ENCODE results near the gene HHLA2.

The HHLA2 gene

DNA sequence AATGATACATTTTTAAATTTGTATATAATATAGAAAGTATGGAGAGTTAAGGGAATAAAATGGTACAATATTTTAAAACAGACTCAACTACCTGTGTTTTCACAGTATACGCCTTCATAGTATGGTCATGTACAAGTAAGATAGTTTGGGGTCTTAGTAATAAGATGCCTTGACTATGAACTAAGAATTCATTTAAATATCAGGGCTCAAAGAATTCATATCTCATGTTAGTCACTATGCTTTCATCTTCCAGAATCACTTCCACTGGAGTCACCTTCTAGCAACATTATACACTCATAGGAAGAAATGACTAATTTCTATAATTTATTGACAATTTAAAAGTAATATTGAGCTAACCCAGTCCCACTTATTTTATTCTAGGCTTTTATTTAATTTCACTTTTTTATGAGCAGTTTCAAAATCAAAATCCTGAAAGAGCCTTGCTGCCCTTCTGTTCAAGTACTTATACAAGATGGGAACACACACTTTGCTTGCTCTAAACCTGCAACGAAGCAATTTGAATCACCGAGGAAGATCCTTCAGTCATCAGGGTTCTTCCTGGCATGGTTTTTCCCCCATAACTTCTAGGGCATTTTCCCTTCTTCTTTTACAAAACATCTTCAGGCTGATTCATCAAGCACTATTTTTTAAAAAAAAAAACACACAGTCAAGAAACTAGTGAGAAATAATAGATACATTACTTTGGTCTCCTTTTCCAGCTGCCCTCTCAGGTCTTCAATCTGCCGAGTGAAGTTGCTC lies 119.9 kb downstream of the HHLA2 start:
- TF ChIP-seq GLIS3 (CRISPR knock-in tag; IDR thresholded peaks at IDR 0.05), result no peak
- no peak for TF ChIP-seq SNAI2 (CRISPR knock-in tag; IDR thresholded peaks at IDR 0.05)
- TF ChIP-seq, protein P1, sequence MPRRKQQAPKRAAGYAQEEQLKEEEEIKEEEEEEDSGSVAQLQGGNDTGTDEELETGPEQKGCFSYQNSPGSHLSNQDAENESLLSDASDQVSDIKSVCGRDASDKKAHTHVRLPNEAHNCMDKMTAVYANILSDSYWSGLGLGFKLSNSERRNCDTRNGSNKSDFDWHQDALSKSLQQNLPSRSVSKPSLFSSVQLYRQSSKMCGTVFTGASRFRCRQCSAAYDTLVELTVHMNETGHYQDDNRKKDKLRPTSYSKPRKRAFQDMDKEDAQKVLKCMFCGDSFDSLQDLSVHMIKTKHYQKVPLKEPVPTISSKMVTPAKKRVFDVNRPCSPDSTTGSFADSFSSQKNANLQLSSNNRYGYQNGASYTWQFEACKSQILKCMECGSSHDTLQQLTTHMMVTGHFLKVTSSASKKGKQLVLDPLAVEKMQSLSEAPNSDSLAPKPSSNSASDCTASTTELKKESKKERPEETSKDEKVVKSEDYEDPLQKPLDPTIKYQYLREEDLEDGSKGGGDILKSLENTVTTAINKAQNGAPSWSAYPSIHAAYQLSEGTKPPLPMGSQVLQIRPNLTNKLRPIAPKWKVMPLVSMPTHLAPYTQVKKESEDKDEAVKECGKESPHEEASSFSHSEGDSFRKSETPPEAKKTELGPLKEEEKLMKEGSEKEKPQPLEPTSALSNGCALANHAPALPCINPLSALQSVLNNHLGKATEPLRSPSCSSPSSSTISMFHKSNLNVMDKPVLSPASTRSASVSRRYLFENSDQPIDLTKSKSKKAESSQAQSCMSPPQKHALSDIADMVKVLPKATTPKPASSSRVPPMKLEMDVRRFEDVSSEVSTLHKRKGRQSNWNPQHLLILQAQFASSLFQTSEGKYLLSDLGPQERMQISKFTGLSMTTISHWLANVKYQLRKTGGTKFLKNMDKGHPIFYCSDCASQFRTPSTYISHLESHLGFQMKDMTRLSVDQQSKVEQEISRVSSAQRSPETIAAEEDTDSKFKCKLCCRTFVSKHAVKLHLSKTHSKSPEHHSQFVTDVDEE (CRISPR knock-in tag; IDR thresholded peaks at IDR 0.05), result no peak
- no peak for TF ChIP-seq ZNF565 (CRISPR knock-in tag; conservative IDR thresholded peaks at IDR 0.05; ENCODE audit: low read depth)
- TF ChIP-seq, protein P2, sequence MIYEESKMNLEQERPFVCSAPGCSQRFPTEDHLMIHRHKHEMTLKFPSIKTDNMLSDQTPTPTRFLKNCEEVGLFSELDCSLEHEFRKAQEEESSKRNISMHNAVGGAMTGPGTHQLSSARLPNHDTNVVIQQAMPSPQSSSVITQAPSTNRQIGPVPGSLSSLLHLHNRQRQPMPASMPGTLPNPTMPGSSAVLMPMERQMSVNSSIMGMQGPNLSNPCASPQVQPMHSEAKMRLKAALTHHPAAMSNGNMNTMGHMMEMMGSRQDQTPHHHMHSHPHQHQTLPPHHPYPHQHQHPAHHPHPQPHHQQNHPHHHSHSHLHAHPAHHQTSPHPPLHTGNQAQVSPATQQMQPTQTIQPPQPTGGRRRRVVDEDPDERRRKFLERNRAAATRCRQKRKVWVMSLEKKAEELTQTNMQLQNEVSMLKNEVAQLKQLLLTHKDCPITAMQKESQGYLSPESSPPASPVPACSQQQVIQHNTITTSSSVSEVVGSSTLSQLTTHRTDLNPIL (CRISPR knock-in tag; IDR thresholded peaks at IDR 0.05; ENCODE audit: low read depth), result no peak
- TF ChIP-seq ZFP3 (CRISPR knock-in tag; IDR thresholded peaks at IDR 0.05), result no peak
- no peak for TF ChIP-seq OSR1 (CRISPR knock-in tag; IDR thresholded peaks at IDR 0.05)
- TF ChIP-seq, protein P3, sequence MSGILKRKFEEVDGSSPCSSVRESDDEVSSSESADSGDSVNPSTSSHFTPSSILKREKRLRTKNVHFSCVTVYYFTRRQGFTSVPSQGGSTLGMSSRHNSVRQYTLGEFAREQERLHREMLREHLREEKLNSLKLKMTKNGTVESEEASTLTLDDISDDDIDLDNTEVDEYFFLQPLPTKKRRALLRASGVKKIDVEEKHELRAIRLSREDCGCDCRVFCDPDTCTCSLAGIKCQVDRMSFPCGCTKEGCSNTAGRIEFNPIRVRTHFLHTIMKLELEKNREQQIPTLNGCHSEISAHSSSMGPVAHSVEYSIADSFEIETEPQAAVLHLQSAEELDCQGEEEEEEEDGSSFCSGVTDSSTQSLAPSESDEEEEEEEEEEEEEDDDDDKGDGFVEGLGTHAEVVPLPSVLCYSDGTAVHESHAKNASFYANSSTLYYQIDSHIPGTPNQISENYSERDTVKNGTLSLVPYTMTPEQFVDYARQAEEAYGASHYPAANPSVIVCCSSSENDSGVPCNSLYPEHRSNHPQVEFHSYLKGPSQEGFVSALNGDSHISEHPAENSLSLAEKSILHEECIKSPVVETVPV (CRISPR knock-in tag; IDR thresholded peaks at IDR 0.05), result no peak
- TF ChIP-seq ZNF8 (CRISPR knock-in tag; IDR thresholded peaks at IDR 0.05), result no peak
- no peak for TF ChIP-seq ZNF70 (CRISPR knock-in tag; IDR thresholded peaks at IDR 0.05)
- TF ChIP-seq ARNTL (CRISPR knock-in tag; IDR thresholded peaks at IDR 0.05; ENCODE audit: borderline replicate concordance, low read depth), result no peak
- no peak for TF ChIP-seq TOX (CRISPR knock-in tag; IDR thresholded peaks at IDR 0.05; ENCODE audit: borderline replicate concordance)
- no peak for TF ChIP-seq PPARA (CRISPR knock-in tag; IDR thresholded peaks at IDR 0.05; ENCODE audit: borderline replicate concordance)
- TF ChIP-seq ZFP30 (CRISPR knock-in tag; IDR thresholded peaks at IDR 0.05), result no peak
- TF ChIP-seq ESRRG (CRISPR knock-in tag; IDR thresholded peaks at IDR 0.05), result no peak
- ATAC-seq, result no peak

DNA sequence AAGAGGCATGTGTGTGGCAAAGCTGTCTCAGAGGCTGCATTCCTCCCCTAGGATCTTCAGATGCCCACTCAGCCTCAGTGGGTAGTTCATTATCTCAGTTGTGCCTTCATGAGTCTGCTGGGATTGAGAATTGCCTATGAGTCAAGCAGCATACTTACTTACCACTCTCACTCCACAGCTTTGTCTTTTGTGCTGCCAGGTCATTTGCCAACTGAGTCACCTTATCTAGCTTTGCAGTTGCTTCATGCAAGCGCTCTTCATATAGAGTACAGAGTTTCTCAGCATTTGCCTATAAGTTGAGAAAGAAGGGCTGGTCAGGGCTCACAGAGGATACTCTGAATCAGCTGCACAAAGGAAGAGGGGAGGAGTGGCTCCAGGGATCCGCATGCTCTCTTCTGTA lies 124.6 kb downstream of the HHLA2 start:
- ATAC-seq, result peak; percentile 75; the same call in 2 of the 3 replicates
- TF ChIP-seq, protein P2 (CRISPR knock-in tag; IDR thresholded peaks at IDR 0.05; ENCODE audit: low read depth), result no peak
- TF ChIP-seq, protein P1 (CRISPR knock-in tag; IDR thresholded peaks at IDR 0.05), result no peak
- TF ChIP-seq PPARA (CRISPR knock-in tag; IDR thresholded peaks at IDR 0.05; ENCODE audit: borderline replicate concordance), result no peak
- no peak for TF ChIP-seq ZC3H10 (CRISPR knock-in tag; IDR thresholded peaks at IDR 0.05)
- TF ChIP-seq, protein P4, sequence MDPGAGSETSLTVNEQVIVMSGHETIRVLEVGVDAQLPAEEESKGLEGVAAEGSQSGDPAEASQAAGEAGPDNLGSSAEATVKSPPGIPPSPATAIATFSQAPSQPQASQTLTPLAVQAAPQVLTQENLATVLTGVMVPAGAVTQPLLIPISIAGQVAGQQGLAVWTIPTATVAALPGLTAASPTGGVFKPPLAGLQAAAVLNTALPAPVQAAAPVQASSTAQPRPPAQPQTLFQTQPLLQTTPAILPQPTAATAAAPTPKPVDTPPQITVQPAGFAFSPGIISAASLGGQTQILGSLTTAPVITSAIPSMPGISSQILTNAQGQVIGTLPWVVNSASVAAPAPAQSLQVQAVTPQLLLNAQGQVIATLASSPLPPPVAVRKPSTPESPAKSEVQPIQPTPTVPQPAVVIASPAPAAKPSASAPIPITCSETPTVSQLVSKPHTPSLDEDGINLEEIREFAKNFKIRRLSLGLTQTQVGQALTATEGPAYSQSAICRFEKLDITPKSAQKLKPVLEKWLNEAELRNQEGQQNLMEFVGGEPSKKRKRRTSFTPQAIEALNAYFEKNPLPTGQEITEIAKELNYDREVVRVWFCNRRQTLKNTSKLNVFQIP (CRISPR knock-in tag; IDR thresholded peaks at IDR 0.05; ENCODE audit: borderline replicate concordance, low read depth), result no peak

Measured in SK-N-SH treated with all-trans-retinoic acid at 6 μM for 48 hours (cell line).